ENCODE results near the gene ZDHHC3.

The ZDHHC3 gene

GRCh38 chr3:45010811-45011333 lies 34.9 kb upstream of the ZDHHC3 start:
- no peaks in the 10 kb centered on the region for H3K27me3 ChIP-seq (ENCODE audit: control insufficient read depth, insufficient read depth, low read length)
- H3K4me1 ChIP-seq (ENCODE audit: control insufficient read depth, insufficient read depth, low read length) = no peaks in the 10 kb centered on the region
- H3K36me3 ChIP-seq (ENCODE audit: control insufficient read depth, insufficient read depth, low read length) = peaks cover 18% of the 10 kb centered on the region
- no peak for DNase-seq (ENCODE audit: low read depth, low spot score)
- WGBS (ENCODE audit: insufficient coverage, insufficient read length) = 100% methylated on average over 1 of the region's 3 CpGs
- no peaks in the 10 kb centered on the region for H3K9me3 ChIP-seq (ENCODE audit: control insufficient read depth, insufficient read depth, low read length)
- no peak overlapping the region for H3K4me3 ChIP-seq (ENCODE audit: low read length)
- H3K27ac ChIP-seq (ENCODE audit: low read length) = no peak overlapping the region

GRCh38 chr3:45009868-45010267 lies 33.9 kb upstream of the ZDHHC3 start:
- Histone ChIP-seq H3K27me3 (ENCODE audit: control insufficient read depth, insufficient read depth, low read length) (no peaks in the 10 kb centered on the region), H3K27ac (ENCODE audit: low read length) (no peak overlapping the region), H3K4me1 (ENCODE audit: control insufficient read depth, insufficient read depth, low read length) (no peaks in the 10 kb centered on the region), H3K9me3 (ENCODE audit: control insufficient read depth, insufficient read depth, low read length) (no peaks in the 10 kb centered on the region), H3K4me3 (ENCODE audit: low read length) (no peak overlapping the region), H3K36me3 (ENCODE audit: control insufficient read depth, insufficient read depth, low read length) (peaks cover 24% of the 10 kb centered on the region)
- WGBS (ENCODE audit: insufficient coverage, insufficient read length) = no CpG with 5 or more reads among the region's 1 CpG
- no peak for DNase-seq (ENCODE audit: low read depth, low spot score)

- Histone ChIP-seq H3K9me3 (ENCODE audit: control insufficient read depth, insufficient read depth, low read length) (no peaks in the 10 kb centered on the region), H3K27ac (ENCODE audit: low read length) (no peak overlapping the region), H3K4me1 (ENCODE audit: control insufficient read depth, insufficient read depth, low read length) (no peaks in the 10 kb centered on the region), H3K27me3 (ENCODE audit: control insufficient read depth, insufficient read depth, low read length) (no peaks in the 10 kb centered on the region), H3K36me3 (ENCODE audit: control insufficient read depth, insufficient read depth, low read length) (peaks cover 30% of the 10 kb centered on the region), H3K4me3 (ENCODE audit: low read length) (no peak overlapping the region)
- no CpG with 5 or more reads among the region's 1 CpG for WGBS (ENCODE audit: insufficient coverage, insufficient read length)
- no peak for DNase-seq (ENCODE audit: low read depth, low spot score)
These were observed 32.1 kb upstream of the ZDHHC3 start for GRCh38 chr3:45008117-45008516.

GRCh38 chr3:45007091-45007490 lies 31.1 kb upstream of the ZDHHC3 start:
- peaks cover 26% of the 10 kb centered on the region for H3K36me3 ChIP-seq (ENCODE audit: control insufficient read depth, insufficient read depth, low read length)

GRCh38 chr3:45003859-45004258 lies 27.9 kb upstream of the ZDHHC3 start:
- H3K4me3 ChIP-seq (ENCODE audit: low read length) = no peak overlapping the region
- no peaks in the 10 kb centered on the region for H3K27me3 ChIP-seq (ENCODE audit: control insufficient read depth, insufficient read depth, low read length)
- H3K27ac ChIP-seq (ENCODE audit: low read length) = no peak overlapping the region
- no CpG with 5 or more reads among the region's 2 CpGs for WGBS (ENCODE audit: insufficient coverage, insufficient read length)
- H3K36me3 ChIP-seq (ENCODE audit: control insufficient read depth, insufficient read depth, low read length) = peaks cover 35% of the 10 kb centered on the region
- no peaks in the 10 kb centered on the region for H3K4me1 ChIP-seq (ENCODE audit: control insufficient read depth, insufficient read depth, low read length)
- no peak for DNase-seq (ENCODE audit: low read depth, low spot score)
- no peaks in the 10 kb centered on the region for H3K9me3 ChIP-seq (ENCODE audit: control insufficient read depth, insufficient read depth, low read length)

More at GRCh38 chr3:45007091-45007490, 31.1 kb upstream of the ZDHHC3 start:
- no CpG with 5 or more reads among the region's 8 CpGs for WGBS (ENCODE audit: insufficient coverage, insufficient read length)
- Histone ChIP-seq H3K4me1 (ENCODE audit: control insufficient read depth, insufficient read depth, low read length) (no peaks in the 10 kb centered on the region), H3K4me3 (ENCODE audit: low read length) (no peak overlapping the region), H3K9me3 (ENCODE audit: control insufficient read depth, insufficient read depth, low read length) (no peaks in the 10 kb centered on the region), H3K27me3 (ENCODE audit: control insufficient read depth, insufficient read depth, low read length) (no peaks in the 10 kb centered on the region), H3K27ac (ENCODE audit: low read length) (no peak overlapping the region)
- DNase-seq (ENCODE audit: low read depth, low spot score) = no peak

GRCh38 chr3:45003406-45003805 lies 27.4 kb upstream of the ZDHHC3 start:
- H3K27ac ChIP-seq (ENCODE audit: low read length) = no peak overlapping the region
- H3K36me3 ChIP-seq (ENCODE audit: control insufficient read depth, insufficient read depth, low read length) = peaks cover 35% of the 10 kb centered on the region

GRCh38 chr3:45002720-45003119 lies 26.7 kb upstream of the ZDHHC3 start:
- Histone ChIP-seq H3K27me3 (ENCODE audit: control insufficient read depth, insufficient read depth, low read length) (no peaks in the 10 kb centered on the region), H3K36me3 (ENCODE audit: control insufficient read depth, insufficient read depth, low read length) (peaks cover 37% of the 10 kb centered on the region), H3K27ac (ENCODE audit: low read length) (no peak overlapping the region), H3K4me3 (ENCODE audit: low read length) (no peak overlapping the region), H3K9me3 (ENCODE audit: control insufficient read depth, insufficient read depth, low read length) (no peaks in the 10 kb centered on the region), H3K4me1 (ENCODE audit: control insufficient read depth, insufficient read depth, low read length) (no peaks in the 10 kb centered on the region)
- no CpG with 5 or more reads among the region's 3 CpGs for WGBS (ENCODE audit: insufficient coverage, insufficient read length)
- DNase-seq (ENCODE audit: low read depth, low spot score) = no peak

More at GRCh38 chr3:45003406-45003805, 27.4 kb upstream of the ZDHHC3 start:
- DNase-seq (ENCODE audit: low read depth, low spot score) = no peak
- Histone ChIP-seq H3K4me3 (ENCODE audit: low read length) (no peak overlapping the region), H3K4me1 (ENCODE audit: control insufficient read depth, insufficient read depth, low read length) (no peaks in the 10 kb centered on the region), H3K27me3 (ENCODE audit: control insufficient read depth, insufficient read depth, low read length) (no peaks in the 10 kb centered on the region), H3K9me3 (ENCODE audit: control insufficient read depth, insufficient read depth, low read length) (no peaks in the 10 kb centered on the region)

- Histone ChIP-seq H3K27me3 (ENCODE audit: control insufficient read depth, insufficient read depth, low read length) (no peaks in the 10 kb centered on the region), H3K9me3 (ENCODE audit: control insufficient read depth, insufficient read depth, low read length) (no peaks in the 10 kb centered on the region), H3K36me3 (ENCODE audit: control insufficient read depth, insufficient read depth, low read length) (peaks cover 33% of the 10 kb centered on the region), H3K4me3 (ENCODE audit: low read length) (no peak overlapping the region), H3K27ac (ENCODE audit: low read length) (no peak overlapping the region), H3K4me1 (ENCODE audit: control insufficient read depth, insufficient read depth, low read length) (no peaks in the 10 kb centered on the region)
- no peak for DNase-seq (ENCODE audit: low read depth, low spot score)
- WGBS (ENCODE audit: insufficient coverage, insufficient read length) = no CpG with 5 or more reads among the region's 2 CpGs
These were observed 26.2 kb upstream of the ZDHHC3 start for GRCh38 chr3:45002139-45002660.

- Histone ChIP-seq H3K4me3 (ENCODE audit: low read length) (no peak overlapping the region), H3K27ac (ENCODE audit: low read length) (no peak overlapping the region), H3K27me3 (ENCODE audit: control insufficient read depth, insufficient read depth, low read length) (no peaks in the 10 kb centered on the region), H3K36me3 (ENCODE audit: control insufficient read depth, insufficient read depth, low read length) (peaks cover 28% of the 10 kb centered on the region), H3K9me3 (ENCODE audit: control insufficient read depth, insufficient read depth, low read length) (no peaks in the 10 kb centered on the region), H3K4me1 (ENCODE audit: control insufficient read depth, insufficient read depth, low read length) (no peaks in the 10 kb centered on the region)
- no CpG with 5 or more reads among the region's 3 CpGs for WGBS (ENCODE audit: insufficient coverage, insufficient read length)
- no peak for DNase-seq (ENCODE audit: low read depth, low spot score)
These were observed 25.8 kb upstream of the ZDHHC3 start for GRCh38 chr3:45001738-45002137.

GRCh38 chr3:45000823-45001222 lies 24.8 kb upstream of the ZDHHC3 start:
- Histone ChIP-seq H3K9me3 (ENCODE audit: control insufficient read depth, insufficient read depth, low read length) (no peaks in the 10 kb centered on the region), H3K4me3 (ENCODE audit: low read length) (no peak overlapping the region), H3K27ac (ENCODE audit: low read length) (no peak overlapping the region), H3K4me1 (ENCODE audit: control insufficient read depth, insufficient read depth, low read length) (no peaks in the 10 kb centered on the region), H3K36me3 (ENCODE audit: control insufficient read depth, insufficient read depth, low read length) (peaks cover 27% of the 10 kb centered on the region), H3K27me3 (ENCODE audit: control insufficient read depth, insufficient read depth, low read length) (no peaks in the 10 kb centered on the region)
- no CpG with 5 or more reads among the region's 4 CpGs for WGBS (ENCODE audit: insufficient coverage, insufficient read length)
- no peak for DNase-seq (ENCODE audit: low read depth, low spot score)

- Histone ChIP-seq H3K36me3 (ENCODE audit: control insufficient read depth, insufficient read depth, low read length) (peaks cover 19% of the 10 kb centered on the region), H3K4me3 (ENCODE audit: low read length) (no peak overlapping the region), H3K27ac (ENCODE audit: low read length) (no peak overlapping the region), H3K27me3 (ENCODE audit: control insufficient read depth, insufficient read depth, low read length) (no peaks in the 10 kb centered on the region), H3K4me1 (ENCODE audit: control insufficient read depth, insufficient read depth, low read length) (no peaks in the 10 kb centered on the region), H3K9me3 (ENCODE audit: control insufficient read depth, insufficient read depth, low read length) (no peaks in the 10 kb centered on the region)
- no CpG with 5 or more reads among the region's 2 CpGs for WGBS (ENCODE audit: insufficient coverage, insufficient read length)
- no peak for DNase-seq (ENCODE audit: low read depth, low spot score)
These were observed 23.8 kb upstream of the ZDHHC3 start for GRCh38 chr3:44999782-45000181.
